DOHH2 (cell line): ENCODE measurements around the gene TYROBP.
"Not testable (repeated sequence)": the region's sequence is repeated elsewhere in the genome, so short reads cannot be mapped to it uniquely, and the experiment has no call there.

Experiments used
- H3F3A ChIP-seq: fragments of 200-600 bp; sonication (generic), shearing (Covaris generic); 2 replicates; pipeline ENCODE4 v1.6.0; 2016; ENCODE audit warnings: antibody characterized with exemption, mild to moderate bottlenecking; ENCODE audit not compliant: control insufficient read depth, insufficient read depth
- H3K27ac ChIP-seq: fragments of 200-600 bp; sonication (generic); 2 replicates; pipeline ENCODE4 v1.5.1; 2014; ENCODE audit warnings: low read depth, mild to moderate bottlenecking, low read length, moderate library complexity
- H3K27me3 ChIP-seq: fragments of 200-600 bp; sonication (generic); 2 replicates; pipeline ENCODE4 v1.6.1; 2014; ENCODE audit warnings: mild to moderate bottlenecking, low read length, mixed read lengths; ENCODE audit not compliant: control insufficient read depth
- H3K36me3 ChIP-seq: fragments of 200-600 bp; sonication (generic); 2 replicates; pipeline ENCODE4 v1.6.1; 2014; ENCODE audit warnings: mild to moderate bottlenecking, low read length, moderate library complexity, mixed read lengths; ENCODE audit not compliant: control insufficient read depth
- H3K4me1 ChIP-seq: fragments of 200-600 bp; sonication (generic); 2 replicates; pipeline ENCODE4 v1.6.1; 2014; ENCODE audit warnings: mild to moderate bottlenecking, low read length, mixed read lengths; ENCODE audit not compliant: control insufficient read depth
- H3K4me2 ChIP-seq: fragments of 200-600 bp; sonication (generic); 2 replicates; pipeline ENCODE4 v1.6.0; 2014; ENCODE audit warnings: mild to moderate bottlenecking, low read length, moderate library complexity
- H3K4me3 ChIP-seq: fragments of 200-600 bp; sonication (generic); 2 replicates; pipeline ENCODE4 v1.5.1; 2014; ENCODE audit warnings: mild to moderate bottlenecking, low read length, mixed read lengths
- H3K79me2 ChIP-seq: fragments of 200-600 bp; sonication (generic); 2 replicates; pipeline ENCODE4 v1.6.1; 2014; ENCODE audit warnings: mild to moderate bottlenecking, low read length, mixed read lengths; ENCODE audit not compliant: control insufficient read depth
- H3K9me2 ChIP-seq: fragments of 200-600 bp; sonication (generic); replicated peaks from 2 replicates; pipeline ENCODE4 v1.6.1; 2014; ENCODE audit warnings: mild to moderate bottlenecking, low read length, mixed read lengths; ENCODE audit not compliant: control insufficient read depth
- H3K9me3 ChIP-seq: fragments of 200-600 bp; sonication (generic); 2 replicates; pipeline ENCODE4 v1.6.1; 2014; ENCODE audit warnings: antibody characterized with exemption, low read length, mixed read lengths; ENCODE audit not compliant: control insufficient read depth, insufficient read depth
- H4K20me1 ChIP-seq: fragments of 200-600 bp; sonication (generic); 2 replicates; pipeline ENCODE4 v1.6.0; 2014; ENCODE audit warnings: low read depth, mild to moderate bottlenecking, antibody characterized with exemption, low read length, moderate library complexity; ENCODE audit not compliant: control insufficient read depth, insufficient read depth
- CTCF ChIP-seq: fragments of 200-600 bp; sonication (generic); IDR thresholded peaks from one replicate; pipeline ENCODE4 v1.5.1; 2014; ENCODE audit warnings: antibody characterized with exemption, mild to moderate bottlenecking, low read depth, low read length; ENCODE audit not compliant: poor library complexity, severe bottlenecking
- EZH2phosphoT487 ChIP-seq: fragments of 200-600 bp; sonication (generic); IDR thresholded peaks from 2 replicates; pipeline ENCODE4 v1.6.1; 2017; ENCODE audit warnings: borderline replicate concordance, mild to moderate bottlenecking, antibody characterized with exemption, low read length, moderate library complexity, mixed read lengths

Gene TYROBP

DNA sequence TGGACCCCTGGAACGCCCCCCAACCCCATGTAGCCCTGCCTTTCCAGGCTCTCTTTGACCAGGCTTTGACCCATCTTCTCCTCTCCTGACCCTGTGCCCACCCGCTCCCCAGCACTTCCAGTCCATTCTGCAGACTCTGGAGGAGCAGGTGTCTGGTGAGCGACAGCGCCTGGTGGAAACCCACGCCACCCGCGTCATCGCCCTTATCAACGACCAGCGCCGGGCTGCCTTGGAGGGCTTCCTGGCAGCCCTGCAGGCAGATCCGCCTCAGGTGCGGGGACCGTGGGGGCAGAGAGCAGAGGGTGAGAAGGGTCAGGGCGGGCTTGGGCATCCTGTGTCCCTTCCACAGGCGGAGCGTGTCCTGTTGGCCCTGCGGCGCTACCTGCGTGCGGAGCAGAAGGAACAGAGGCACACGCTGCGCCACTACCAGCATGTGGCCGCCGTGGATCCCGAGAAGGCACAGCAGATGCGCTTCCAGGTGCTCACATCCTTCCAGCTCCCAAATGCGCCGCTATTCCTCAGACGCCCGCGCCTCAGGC lies 33.6 kb downstream of the TYROBP start:
- TF ChIP-seq CTCF = no peak
- TF ChIP-seq EZH2phosphoT487 = no peak
- H3K9me2 ChIP-seq = no peaks in the 10 kb centered on the region
- H3K9me3 ChIP-seq = no peaks in the 10 kb centered on the region
- H3K4me3 ChIP-seq = no peak overlapping the region
- no peaks in the 10 kb centered on the region for H3K79me2 ChIP-seq
- H3F3A ChIP-seq = no peaks in the 10 kb centered on the region
- no peaks in the 10 kb centered on the region for H3K36me3 ChIP-seq
- H3K4me1 ChIP-seq = peaks cover 13% of the 10 kb centered on the region
- H3K4me2 ChIP-seq = no peak overlapping the region
- H3K27ac ChIP-seq = no peak overlapping the region
- H3K27me3 ChIP-seq = peaks cover 5% of the 10 kb centered on the region; the same call in 1 of the 2 replicates
- H4K20me1 ChIP-seq = no peaks in the 10 kb centered on the region

DNA sequence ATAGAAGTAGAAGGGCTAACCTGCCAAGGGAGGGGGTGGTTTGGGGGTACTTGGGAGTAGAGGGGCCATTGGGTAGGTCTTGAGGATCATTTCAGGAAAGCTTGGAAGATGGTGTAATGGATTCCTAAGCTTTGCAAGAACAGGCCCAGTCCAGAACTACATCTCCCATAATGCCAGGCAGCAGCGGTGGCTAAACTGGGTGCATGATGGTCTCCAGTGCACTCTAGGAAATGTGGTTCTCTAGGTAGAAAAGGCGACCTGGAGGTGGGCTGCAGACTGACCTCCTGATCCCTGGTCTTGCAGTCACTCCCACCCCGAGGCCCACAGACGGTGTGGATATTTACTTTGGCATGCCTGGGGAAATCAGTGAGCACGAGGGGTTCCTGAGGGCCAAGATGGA lies 35.9 kb downstream of the TYROBP start:
- H3K4me1 ChIP-seq = peaks cover 28% of the 10 kb centered on the region
- H3K9me2 ChIP-seq = no peaks in the 10 kb centered on the region
- no peak overlapping the region for H3K27ac ChIP-seq
- H3K27me3 ChIP-seq = 0 out of 2 replicates have a peak, but pooled peaks cover 7% of the 10 kb centered on the region
- no peaks in the 10 kb centered on the region for H3K79me2 ChIP-seq
- no peaks in the 10 kb centered on the region for H3F3A ChIP-seq
- TF ChIP-seq CTCF = no peak
- TF ChIP-seq EZH2phosphoT487 = no peak
- no peaks in the 10 kb centered on the region for H4K20me1 ChIP-seq
- H3K4me2 ChIP-seq = no peak overlapping the region
- no peaks in the 10 kb centered on the region for H3K36me3 ChIP-seq
- no peaks in the 10 kb centered on the region for H3K9me3 ChIP-seq
- no peak overlapping the region for H3K4me3 ChIP-seq

- 0 out of 2 replicates have a peak, but pooled peaks cover 7% of the 10 kb centered on the region for H3K27me3 ChIP-seq
- no peaks in the 10 kb centered on the region for H3K9me2 ChIP-seq
- no peak overlapping the region for H3K4me2 ChIP-seq
- no peak overlapping the region for H3K4me3 ChIP-seq
- no peaks in the 10 kb centered on the region for H3K9me3 ChIP-seq
- H3K36me3 ChIP-seq = no peaks in the 10 kb centered on the region
- no peak overlapping the region for H3K27ac ChIP-seq
- no peaks in the 10 kb centered on the region for H3F3A ChIP-seq
- H3K4me1 ChIP-seq = peaks cover 28% of the 10 kb centered on the region
- TF ChIP-seq CTCF = no peak
- no peak for TF ChIP-seq EZH2phosphoT487
- H3K79me2 ChIP-seq = no peaks in the 10 kb centered on the region
- no peaks in the 10 kb centered on the region for H4K20me1 ChIP-seq
These were observed 36.5 kb downstream of the TYROBP start for GRCh38 chr19:35871611-35872010.

- no peak for TF ChIP-seq EZH2phosphoT487
- no peak for TF ChIP-seq CTCF
- Histone ChIP-seq H4K20me1 (no peaks in the 10 kb centered on the region), H3K36me3 (no peaks in the 10 kb centered on the region), H3K79me2 (no peaks in the 10 kb centered on the region), H3K9me3 (no peaks in the 10 kb centered on the region), H3K27ac (no peak overlapping the region), H3F3A (no peaks in the 10 kb centered on the region), H3K4me3 (no peak overlapping the region), H3K4me2 (no peak overlapping the region; the same call in 1 of the 2 replicates), H3K4me1 (peaks cover 28% of the 10 kb centered on the region), H3K9me2 (no peaks in the 10 kb centered on the region), H3K27me3 (0 out of 2 replicates have a peak, but pooled peaks cover 7% of the 10 kb centered on the region)
These were observed 37.3 kb downstream of the TYROBP start for GRCh38 chr19:35870798-35871197.

GRCh38 chr19:35870124-35870736 lies 37.9 kb downstream of the TYROBP start:
- Histone ChIP-seq H3K27ac (peak overlapping the region; percentile 53), H3K4me1 (peaks cover 28% of the 10 kb centered on the region), H3K4me2 (peak overlapping the region; percentile 73), H3K4me3 (peak overlapping the region; percentile 74)
- not testable (repeated sequence) for H3K27me3 ChIP-seq, H3K36me3 ChIP-seq, H3F3A ChIP-seq, H4K20me1 ChIP-seq, H3K9me3 ChIP-seq, H3K9me2 ChIP-seq, H3K79me2 ChIP-seq
